SIG-M5 treated with dmso at 0.1 percent for 504 hours (cell line): Measurements from ENCODE around the gene TWF1.
"Not testable (repeated sequence)": the region's sequence is repeated elsewhere in the genome, so short reads cannot be mapped to it uniquely, and the experiment has no call there.

Source experiments
- DNase-seq: peaks from one replicate; lab custom pipeline; 2025; ENCODE audit not compliant: unreplicated experiment; lab: John Stamatoyannopoulos, UW

Gene TWF1

DNA sequence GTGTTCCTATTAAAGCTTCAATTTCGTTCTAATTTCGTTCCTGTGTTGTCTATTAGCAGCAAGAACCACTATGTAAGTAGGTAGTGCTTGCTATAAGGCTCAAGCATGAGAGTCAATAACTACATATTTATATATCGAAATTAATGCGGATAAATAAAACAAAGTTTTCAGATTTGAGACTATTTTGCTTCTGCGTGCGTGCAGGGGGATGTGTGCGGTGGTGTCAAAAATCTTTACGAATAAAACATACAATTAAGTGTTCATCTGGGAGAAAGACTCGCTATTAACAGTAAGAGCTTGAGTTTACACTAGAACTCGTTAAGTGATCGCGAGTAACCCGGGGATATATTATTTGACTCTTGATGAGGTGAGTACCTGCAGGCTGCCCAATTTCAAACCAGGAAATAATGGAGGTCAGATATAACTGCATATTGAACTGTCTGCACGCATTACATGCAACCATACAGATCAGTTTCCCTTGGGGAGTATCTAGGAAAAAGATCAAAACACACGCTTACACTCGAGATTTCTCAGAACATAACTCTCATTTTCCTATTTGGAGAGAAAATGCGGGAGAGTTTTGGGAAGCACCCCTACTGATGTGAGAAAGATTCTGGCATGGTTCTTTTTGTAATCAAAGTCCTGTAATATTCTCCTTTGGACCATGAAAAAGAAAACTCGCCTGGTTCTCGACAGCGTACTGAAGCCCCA, 813 bp downstream of the TWF1 start:
- no peak for DNase-seq

DNA sequence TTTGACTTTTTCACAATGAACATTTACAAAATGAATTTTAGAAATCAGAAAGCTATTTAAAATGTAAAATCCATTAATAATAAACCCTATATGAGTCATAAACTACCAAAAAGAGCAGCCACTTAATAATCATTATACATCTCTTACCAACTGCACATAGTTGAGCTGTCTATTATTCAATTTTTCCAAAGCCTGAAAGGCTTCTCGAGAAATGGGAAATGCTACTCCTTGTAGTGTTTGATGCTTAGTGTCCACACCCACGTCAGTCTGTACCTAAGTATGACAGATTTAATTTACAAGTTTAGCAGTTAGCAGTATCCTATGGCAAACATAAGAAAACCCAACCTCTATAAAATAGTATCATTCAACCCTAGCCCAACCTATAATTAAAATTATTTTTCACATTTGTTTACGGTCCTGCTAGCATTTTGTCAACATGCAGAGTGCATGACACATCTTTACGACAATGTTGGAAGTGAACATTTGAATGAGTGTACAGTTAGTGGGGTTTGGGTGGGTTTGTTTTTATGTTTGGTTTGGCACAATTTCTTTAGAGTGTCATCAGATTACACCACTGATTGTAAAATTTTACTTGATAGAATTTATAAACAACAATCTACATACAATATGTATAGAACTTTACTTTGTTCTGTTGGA, 8.4 kb downstream of the TWF1 start:
- DNase-seq, result no peak

DNA sequence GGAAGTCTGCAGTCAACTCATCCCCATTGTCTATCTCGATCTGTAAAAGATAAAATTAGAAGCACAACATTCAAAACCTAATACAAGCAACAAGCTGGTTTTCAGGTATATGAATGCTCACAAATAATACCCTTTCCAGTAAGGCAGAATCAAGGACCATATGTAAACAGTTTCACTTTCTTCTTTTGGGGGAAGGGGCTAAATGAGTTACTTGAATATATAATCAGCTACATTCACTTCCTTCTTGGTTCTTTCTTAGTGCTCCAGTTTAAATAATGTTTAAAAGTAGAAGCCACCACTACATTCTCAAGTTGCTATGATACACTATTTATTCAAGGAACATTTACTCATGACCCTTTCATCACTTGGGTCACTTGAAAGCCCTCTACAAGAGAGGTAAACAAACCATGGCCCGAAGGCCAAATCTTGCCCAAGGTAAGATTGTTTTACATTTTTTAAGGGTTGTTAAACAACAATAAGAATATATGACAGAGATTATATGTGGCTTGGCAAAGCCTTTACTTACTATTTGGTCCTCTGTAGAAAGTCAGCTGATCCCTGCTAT, 10.3 kb downstream of the TWF1 start:
- DNase-seq, result peak; percentile 67

DNA sequence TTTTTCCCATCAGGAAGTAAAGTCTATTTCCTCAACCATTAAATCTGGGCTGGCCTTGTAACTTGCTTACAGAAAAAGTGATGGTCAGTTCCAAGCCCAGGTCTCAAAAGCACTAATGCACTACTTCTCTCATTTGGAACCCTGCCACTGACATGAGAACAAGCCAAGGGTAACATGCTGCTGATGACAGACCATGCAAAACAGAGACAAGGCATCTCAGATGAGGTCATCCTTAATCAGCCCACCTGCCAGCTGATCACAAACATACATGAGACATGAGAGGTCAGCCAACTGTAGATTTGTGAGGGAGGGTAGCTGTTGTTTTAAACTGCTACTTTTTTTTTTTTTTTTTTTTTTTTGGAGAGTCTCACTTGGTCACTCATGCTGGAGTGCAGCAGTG, 16.2 kb downstream of the TWF1 start:
- no peak for DNase-seq

DNA sequence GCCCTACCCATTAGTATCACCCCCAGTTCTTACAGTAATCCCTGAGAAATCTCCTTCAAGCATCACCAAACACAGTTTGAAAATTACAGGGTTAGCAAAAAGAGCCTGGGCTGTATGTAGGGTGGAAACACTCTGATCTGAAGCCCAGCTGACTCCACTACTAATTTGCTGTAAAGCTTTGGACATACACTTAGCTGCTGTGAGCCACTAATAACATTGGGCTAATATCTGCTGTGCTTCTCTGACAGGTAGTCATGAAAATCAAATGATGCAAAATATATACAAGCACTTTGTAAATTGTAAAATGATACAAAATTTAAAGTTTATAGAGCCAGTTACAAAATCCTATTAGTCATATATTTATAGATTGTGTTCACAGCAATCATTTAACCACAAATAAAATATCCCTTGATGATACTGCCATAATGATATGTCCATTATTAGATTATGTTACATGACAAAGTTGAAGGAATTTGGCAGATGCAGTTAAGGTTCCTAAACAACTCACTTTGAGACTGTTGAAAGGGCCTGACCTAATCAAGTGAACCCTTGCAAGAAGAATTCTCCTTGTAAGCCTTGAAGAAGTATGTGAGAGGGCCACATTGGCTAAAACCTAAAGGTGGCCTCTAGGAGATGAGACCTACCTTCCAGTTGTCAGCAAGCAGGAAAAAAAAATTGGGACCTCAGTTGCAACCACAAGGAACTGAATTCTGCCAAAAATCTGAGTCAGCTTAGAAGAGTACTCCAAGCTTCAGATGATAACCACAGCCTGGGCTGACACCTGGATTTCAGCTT, 19.0 kb downstream of the TWF1 start:
- DNase-seq, result no peak

DNA sequence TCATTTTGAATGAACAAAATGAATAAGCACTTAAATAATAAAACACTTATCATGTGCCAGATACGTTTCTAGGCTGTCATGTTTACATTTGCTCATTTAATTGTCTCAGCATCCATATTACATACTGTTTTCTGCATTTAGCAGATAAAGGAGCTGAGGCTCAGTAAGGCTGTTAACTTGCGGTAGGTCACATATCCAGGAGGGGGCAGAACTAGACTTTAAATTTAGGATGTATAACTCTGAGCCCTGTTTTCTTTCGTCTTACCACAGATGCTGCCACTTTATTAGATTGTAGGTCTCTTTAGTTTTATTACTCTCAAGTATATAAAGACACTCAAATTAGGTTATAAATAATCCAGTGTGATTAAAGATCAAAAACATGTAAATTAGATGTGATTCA, 29.6 kb downstream of the TWF1 start:
- peak; percentile 31 for DNase-seq

DNA sequence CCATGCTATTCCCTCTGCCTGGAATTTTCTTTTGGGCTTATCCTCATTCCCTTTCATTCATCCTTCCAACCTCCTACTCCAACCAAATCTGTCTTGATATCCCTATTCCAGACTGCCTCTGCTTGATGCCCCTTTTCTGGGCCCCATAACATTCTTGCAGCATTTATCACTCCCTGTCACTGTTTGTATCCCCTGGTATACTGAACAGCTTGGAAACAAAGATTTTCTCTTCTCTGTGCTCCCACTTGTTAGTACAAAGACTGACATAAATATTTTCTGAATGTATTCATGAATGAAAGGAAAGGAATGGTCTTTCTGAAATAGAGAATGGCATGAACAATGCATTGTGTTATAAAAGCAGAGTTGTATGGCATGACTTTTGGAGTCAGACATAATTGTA, 39.8 kb downstream of the TWF1 start:
- no peak for DNase-seq

DNA sequence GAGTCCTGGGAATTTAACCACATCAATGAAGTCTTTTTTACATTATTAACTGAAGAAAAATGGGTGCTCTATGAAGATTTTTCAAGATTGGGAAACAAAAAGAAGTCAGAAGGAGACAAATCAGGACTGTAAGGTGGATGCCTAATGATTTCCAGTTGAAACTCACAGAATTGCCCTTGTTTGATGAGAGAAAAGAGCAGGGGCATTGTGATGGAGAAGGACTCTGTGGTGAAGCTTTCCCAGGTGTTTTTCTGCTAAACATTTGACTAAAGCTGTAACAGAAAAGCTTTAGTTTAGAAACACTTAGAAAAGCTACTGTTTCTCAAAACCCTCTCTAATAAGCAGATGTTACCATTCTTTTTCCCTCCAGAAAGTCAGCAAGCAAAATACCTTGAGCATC, 41.6 kb downstream of the TWF1 start:
- no peak for DNase-seq

DNA sequence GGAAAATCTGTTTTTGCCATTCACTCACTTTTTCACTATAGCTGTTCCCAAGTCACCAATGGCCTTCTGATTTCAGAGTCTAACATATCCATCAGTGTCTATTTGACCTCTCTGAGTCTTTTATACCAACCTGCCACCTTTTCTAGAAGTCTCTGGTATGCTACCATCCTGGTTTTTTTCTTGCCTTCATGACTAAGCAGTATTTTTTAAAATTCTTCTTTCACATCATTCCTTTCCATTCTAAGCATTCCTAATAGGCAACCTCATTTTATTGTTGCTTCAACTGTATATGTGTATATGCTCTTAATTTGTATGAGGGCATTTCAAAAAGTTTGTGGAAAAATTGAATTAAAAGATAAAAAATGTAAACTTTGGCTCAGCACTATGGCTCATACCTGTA, 42.3 kb downstream of the TWF1 start:
- DNase-seq, result no peak

DNA sequence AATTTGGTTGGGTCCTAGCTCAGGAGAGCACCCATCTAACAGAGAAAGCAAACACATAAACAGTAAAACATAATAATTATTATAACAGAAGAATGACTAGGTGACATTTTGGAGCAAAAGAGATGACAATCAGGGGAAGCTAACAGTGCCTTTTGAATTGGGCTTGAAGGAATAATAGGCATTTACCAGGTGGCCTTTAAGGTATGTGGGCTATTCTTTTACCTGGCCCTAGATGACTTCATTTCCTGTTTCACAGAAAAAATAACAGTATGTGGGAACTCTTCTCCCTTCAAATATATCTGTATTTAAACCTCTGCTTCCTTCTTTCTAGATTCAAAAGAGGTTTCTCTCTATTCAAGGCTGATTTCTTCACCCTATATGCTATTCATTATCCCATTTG, 43.5 kb downstream of the TWF1 start:
- DNase-seq, result no peak

DNA sequence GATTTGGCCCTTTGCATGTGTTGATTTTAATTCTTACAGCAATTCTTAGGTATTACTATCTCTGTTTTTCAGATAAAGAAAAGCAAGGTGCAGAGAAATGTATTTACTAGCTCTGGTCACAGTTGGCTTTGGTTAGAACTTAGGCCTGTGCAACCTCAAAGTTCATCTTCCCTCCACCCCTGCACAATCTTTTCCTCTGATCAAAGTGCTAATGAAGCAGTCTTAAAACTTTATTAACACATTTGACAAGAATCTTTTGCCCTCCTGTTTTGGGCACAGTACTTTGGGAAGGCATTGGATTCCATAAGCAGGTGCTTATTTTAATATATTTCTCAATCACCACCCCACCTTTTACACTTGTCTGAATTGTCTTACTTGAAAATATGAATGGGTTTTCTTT, 44.6 kb downstream of the TWF1 start:
- no peak for DNase-seq

DNA sequence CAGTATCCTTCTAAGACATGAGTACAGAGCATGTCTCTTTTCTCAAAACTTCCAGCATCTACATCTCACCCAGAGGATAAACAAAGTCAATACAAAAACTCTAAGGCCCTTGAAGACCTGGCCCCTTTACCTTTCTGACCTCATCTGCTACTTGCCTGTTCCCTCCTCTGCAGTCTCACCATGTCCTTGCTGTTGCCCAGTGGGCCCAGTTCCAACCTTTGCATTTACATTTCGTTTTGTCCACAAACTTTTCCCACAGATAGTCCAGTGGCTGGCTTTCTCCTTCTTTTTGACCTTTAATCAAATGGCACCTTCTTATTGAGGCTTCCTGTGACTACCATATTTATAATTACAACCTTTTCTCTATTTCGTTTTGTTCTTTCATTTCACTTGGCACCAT, 45.7 kb downstream of the TWF1 start:
- no peak for DNase-seq

DNA sequence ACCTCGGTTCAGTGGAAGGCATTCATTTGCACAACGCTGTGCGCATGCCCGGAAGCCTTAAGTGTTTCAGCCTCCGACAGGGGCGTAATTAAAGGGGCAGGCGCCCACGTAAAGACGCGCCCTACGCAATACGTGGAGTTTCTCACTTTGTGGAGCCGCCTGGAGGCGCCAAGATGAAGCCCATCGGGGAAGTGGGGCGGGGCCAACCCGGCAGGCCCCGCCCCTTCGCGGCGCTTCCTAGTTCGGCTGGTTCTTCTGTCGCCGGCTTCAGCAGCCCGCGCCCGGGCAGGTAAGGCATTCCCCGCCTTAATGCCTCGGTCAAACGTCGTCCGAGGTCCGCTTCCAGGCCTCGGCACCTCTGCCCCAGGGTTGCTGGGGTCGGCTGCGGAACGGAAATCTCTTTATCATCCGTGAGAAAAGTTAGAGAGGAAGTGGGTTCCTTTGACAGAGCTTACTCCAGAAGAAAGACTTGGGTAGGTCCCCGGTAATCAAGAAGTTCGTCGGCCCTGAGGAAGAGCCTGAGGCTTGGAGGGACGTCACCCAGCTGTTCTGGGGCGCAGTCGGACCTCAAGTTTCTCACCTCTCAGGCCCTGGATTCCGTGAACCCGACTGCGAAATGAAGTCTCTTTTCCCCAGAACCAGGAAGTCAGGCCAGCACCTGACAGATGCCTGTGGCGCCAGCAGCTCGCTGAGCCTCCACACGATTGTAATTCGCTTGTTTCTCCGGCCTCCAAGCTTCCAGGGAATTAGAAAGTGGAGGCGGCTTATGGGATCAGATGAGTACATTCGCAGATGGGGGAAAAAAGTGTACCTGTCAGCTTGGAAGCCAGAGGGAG, 47.2 kb downstream of the TWF1 start, which contains the start of the genes IRAK4 and PUS7L:
Gene IRAK4, plus strand, starts transcription at position 224 of the 836 bp plus-strand sequence. CDS start 9,161 bp downstream, outside the sequence.
Gene PUS7L, minus strand, starts transcription at position 63 of the 836 bp plus-strand sequence. CDS start 3,545 bp downstream, outside the sequence.
- peak; percentile 96 for DNase-seq

DNA sequence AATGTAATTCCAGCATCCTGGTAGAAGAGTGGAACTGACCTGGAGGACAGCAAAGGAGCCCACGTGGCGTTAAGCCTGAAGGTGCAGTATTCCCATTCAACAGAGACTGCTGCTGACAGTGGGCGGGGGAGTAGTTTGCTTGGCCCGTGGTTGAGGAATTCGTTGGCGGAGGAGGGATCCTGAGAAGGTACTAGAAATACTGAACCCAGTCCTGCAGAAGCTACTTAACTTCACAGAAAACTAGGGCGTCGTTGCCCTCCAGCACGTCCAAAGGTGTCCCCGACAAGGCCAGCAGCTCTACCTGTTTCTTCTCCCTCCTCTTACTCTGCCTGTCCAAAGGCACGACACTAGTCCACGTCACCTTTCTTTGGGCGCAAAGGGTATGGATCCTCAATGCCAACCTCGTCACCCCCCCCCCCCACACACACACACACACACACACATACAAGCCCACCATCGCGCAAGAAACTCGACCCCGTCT, 47.8 kb downstream of the TWF1 start:
- DNase-seq, result peak; percentile 70

DNA sequence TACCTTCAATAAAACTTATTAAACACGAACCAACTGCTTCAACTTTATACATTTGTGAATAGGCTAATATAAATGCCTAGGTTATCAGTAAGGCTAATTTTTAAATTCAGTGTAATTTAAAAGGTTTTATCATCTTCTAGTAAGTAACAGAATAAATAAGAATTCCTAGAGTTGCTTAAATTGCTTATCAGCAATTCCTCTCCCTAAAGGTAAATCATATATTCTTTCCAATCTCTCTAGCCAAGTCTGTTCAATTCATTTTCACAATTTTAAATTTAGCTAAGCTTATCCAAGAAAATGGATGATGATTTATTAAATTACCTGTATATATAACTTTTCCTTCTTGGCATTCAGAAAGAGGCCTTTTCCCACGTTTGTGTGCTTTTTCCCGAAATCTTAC, 52.1 kb downstream of the TWF1 start:
- DNase-seq, result no peak

DNA sequence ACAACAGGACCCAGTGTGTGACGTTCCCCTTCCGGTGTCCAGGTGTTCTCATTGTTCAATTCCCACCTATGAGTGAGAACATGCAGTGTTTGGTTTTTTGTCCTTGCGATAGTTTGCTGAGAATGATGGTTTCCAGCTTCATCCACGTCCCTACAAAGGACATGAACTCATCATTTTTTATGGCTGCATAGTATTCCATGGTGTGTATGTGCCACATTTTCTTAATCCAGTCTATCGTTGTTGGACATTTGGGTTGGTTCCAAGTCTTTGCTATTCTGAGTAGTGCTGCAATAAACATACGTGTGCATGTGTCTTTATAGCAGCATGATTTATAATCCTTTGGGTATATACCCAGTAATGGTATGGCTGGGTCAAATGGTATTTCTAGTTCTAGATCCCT, 54.8 kb downstream of the TWF1 start:
- not testable (repeated sequence) for DNase-seq

DNA sequence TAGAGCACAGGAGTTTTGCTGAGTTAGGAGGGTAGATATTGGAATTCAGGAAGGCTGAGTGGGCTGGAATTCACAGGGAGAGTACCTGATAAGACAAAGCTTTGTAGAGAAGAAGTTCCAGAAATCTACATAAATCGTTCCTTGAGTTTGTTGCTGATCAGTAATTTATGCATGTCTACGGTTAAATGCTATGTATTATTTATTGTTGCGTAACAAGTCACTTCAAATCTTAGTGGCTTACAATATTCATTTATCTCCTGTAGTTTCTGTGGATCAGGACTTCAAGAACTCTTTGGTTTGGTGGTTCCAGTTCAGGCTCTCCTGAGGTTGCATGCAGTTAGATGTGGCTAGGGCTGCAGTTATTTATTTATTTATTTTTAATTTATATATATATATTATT, 55.3 kb downstream of the TWF1 start:
- no peak for DNase-seq

DNA sequence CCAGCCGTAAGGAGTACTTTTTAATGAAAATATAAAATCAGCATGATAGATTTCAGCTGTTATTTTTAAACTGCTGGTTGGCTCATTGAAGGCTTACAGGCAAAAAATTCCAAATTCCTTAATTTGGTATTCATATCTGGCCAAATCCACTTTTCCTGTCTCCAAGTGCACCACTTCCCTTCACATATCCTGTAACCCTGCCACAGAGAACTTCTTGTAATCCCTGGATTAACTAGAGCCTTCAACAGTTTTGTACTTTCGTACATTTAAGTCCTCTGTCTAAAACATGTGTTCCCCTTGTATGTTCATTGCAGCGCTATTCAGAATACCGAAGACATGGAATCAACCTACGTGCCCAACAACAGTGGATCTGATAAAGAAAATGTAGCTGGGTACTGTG, 57.1 kb downstream of the TWF1 start:
- no peak for DNase-seq

DNA sequence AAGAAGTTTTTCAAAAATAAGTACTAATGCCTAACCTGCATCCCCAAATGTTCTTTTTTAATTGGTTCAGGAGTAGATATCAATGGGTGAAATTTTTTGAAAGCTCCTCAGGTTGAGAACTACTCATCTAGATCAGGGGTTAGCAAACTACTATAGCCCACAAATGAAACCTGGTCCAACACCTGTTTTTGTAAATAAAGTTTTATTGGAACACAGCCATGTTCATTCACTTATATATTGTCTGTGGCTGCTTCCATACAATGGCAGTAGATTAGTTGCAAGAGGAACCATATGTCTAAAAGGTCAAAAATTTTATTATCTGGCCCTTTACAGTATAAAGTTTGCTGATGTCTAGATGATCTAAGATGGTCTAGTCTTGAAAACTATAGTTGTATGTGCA, 61.3 kb downstream of the TWF1 start:
- DNase-seq, result no peak
